Caco-2 (cell line): ENCODE results near the gene PSMD6. TPM values are rescaled to one million over a fixed set of nuclear protein-coding genes. Genes with fewer than 3 reads are reported as not detected.
A peak's percentile ranks its signal among the peaks of the same experiment; 100 is the strongest.

Experiments
- BruUV-seq: library from RNA; stranded (reverse); fragments of 400-500 nt; replicated peaks from 2 replicates; lab custom pipeline; 2021; lab: Mats Ljungman, UMichigan
- CTCF ChIA-PET: fragments of 300-600 bp; sonication (Branson Sonifier 250); formaldehyde crosslinking; loops from one replicate; lab custom pipeline; 2022; ENCODE audit warnings: antibody characterized with exemption; lab: Charles Lee
- POLR2A ChIA-PET: fragments of 300-600 bp; sonication (Branson Sonifier 250); formaldehyde crosslinking; loops from one replicate; lab custom pipeline; 2022; ENCODE audit warnings: antibody characterized with exemption; lab: Charles Lee
- DNase-seq, 2 experiments: peaks; one replicate each; pipeline versions ENCODE4 v3.0.0 to v3.0.0-alpha.2; 2020 to 2022
- H3K27me3 ChIP-seq: replicated peaks from 2 replicates; pipeline ENCODE4 v1.6.0; 2011; ENCODE audit warnings: low read length; ENCODE audit not compliant: control insufficient read depth, insufficient read depth
- H3K36me3 ChIP-seq: 2 replicates; pipeline ENCODE4 v1.5.1; 2011; ENCODE audit warnings: low read length; ENCODE audit not compliant: control insufficient read depth, insufficient read depth
- H3K4me1 ChIP-seq: fragments of 250-450 bp; sonication (Bioruptor Pico); 2 replicates; pipeline ENCODE4 v1.5.1; 2020; ENCODE audit warnings: mild to moderate bottlenecking
- H3K4me3 ChIP-seq: 2 replicates; pipeline ENCODE4 v1.5.1; 2011; ENCODE audit warnings: low read depth, mild to moderate bottlenecking, control low read depth, low read length
- H3K9me3 ChIP-seq: fragments of 250-450 bp; sonication (Bioruptor Pico); 2 replicates; pipeline ENCODE4 v1.5.1; 2020; ENCODE audit warnings: mild to moderate bottlenecking, moderate library complexity
- H3K27ac Mint-ChIP-seq: one replicate; pipeline ENCODE4 v1.8.0; 2022; ENCODE audit warnings: mixed read lengths; ENCODE audit not compliant: unreplicated experiment
- H3K27me3 Mint-ChIP-seq: one replicate; pipeline ENCODE4 v1.8.0; 2022; ENCODE audit warnings: mixed read lengths; ENCODE audit not compliant: insufficient read depth, unreplicated experiment
- H3K36me3 Mint-ChIP-seq: one replicate; pipeline ENCODE4 v1.8.0; 2022; ENCODE audit warnings: mild to moderate bottlenecking, mixed read lengths; ENCODE audit not compliant: insufficient read depth, unreplicated experiment
- H3K4me1 Mint-ChIP-seq: one replicate; pipeline ENCODE4 v1.8.0; 2022; ENCODE audit warnings: low read depth, mixed read lengths; ENCODE audit not compliant: unreplicated experiment
- H3K4me3 Mint-ChIP-seq: one replicate; pipeline ENCODE4 v1.8.0; 2022; ENCODE audit warnings: mild to moderate bottlenecking, moderate library complexity, mixed read lengths; ENCODE audit not compliant: unreplicated experiment
- H3K9me3 Mint-ChIP-seq: one replicate; pipeline ENCODE4 v1.8.0; 2022; ENCODE audit warnings: mixed read lengths; ENCODE audit not compliant: unreplicated experiment
- CTCF ChIP-seq, 2 experiments: fragments of 200-600 bp in 1 of 2; IDR thresholded peaks; 1 replicate in 1 of 2; 2 replicates in 1 of 2; pipeline versions ENCODE4 v1.5.1 to v1.8.0; 2011 to 2022; ENCODE audit warnings: antibody characterized with exemption in 1 of 2, control low read depth in 1 of 2, inconsistent platforms in 1 of 2, low read depth in 1 of 2, low read length in 1 of 2, mild to moderate bottlenecking in 1 of 2, moderate library complexity in 1 of 2; ENCODE audit not compliant: insufficient read depth in 1 of 2, severe bottlenecking in 1 of 2, unreplicated experiment in 1 of 2
- intact Hi-C: fragments of 100-400 bp; cut with micrococcal nuclease; formaldehyde crosslinking; loops from one replicate; pipeline ENCODE4 v1.10.0; 2022; ENCODE audit not compliant: unreplicated experiment
- total RNA-seq: library from RNA; stranded (reverse); gene quantifications from 2 replicates; pipeline ENCODE4 v1.2.3, GENCODE V29; 2022

Gene PSMD6
- total RNA-seq, 1 experiment from 2014 or later, result 100 TPM

DNA sequence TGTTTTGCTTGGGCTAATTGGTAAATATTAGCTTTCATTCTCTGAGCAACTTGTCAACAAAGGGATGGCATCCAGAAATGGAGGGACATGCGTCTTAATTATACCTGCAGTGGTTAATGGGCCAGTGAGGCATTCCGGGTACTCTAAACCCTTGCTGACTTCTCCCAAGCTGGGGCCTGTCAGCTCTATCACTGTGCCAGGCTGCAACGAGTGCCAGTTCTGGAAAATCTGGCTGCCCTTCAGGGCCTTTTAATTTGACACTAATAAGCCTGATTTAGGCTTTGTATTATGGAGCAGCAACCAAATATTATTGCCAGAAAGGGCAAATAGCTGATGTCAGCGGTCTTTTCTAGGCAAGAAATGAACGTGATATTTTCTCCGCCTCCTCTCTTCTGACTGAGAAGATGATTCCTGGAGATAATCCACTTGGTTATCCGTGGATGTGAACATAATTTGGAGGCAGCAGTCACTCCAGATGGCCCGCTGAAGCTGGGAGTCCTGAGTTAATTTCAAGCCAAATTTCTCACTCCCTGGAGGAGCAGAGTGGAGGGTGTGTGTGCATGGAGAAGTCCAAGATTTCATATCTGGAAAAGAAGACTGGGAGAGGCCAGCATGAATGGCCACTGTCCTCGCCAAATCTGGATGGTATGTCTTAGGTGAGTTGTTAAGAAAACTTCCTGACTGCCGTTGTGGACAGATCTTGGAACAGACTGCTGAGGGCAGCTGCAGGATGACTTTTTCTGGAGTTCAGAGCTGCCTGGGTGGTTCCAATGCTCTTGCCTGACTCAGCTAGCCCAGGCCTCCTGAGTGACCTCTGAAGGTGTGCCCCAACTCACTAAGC, 44.4 kb upstream of the PSMD6 start:
- no peak overlapping the region for H3K4me3 Mint-ChIP-seq
- ChIA-PET POLR2A (no interaction called here), CTCF (interaction anchor here (0.6 kb wide), 1 partner anchor 539 kb away, joined by 3 read pairs; no protein-coding TSS in a partner anchor)
- H3K9me3 Mint-ChIP-seq, result peaks cover 18% of the 10 kb centered on the region
- no TSS peak for BruUV-seq
- DNase-seq, result no peak
- no peaks in the 10 kb centered on the region for H3K27me3 Mint-ChIP-seq
- Histone ChIP-seq H3K27me3 (no peaks in the 10 kb centered on the region), H3K4me3 (no peak overlapping the region), H3K4me1 (peaks cover 19% of the 10 kb centered on the region), H3K9me3 (no peaks in the 10 kb centered on the region), H3K36me3 (no peaks in the 10 kb centered on the region)
- TF ChIP-seq CTCF (IDR thresholded peaks at IDR 0.05; ENCODE audit: insufficient read depth in 1 of 2, low read depth in 1 of 2, low read length in 1 of 2, severe bottlenecking in 1 of 2, unreplicated experiment in 1 of 2), result no peak
- H3K4me1 Mint-ChIP-seq, result peaks cover 21% of the 10 kb centered on the region
- H3K36me3 Mint-ChIP-seq, result no peaks in the 10 kb centered on the region
- H3K27ac Mint-ChIP-seq, result no peak overlapping the region
- intact Hi-C loops, result no loop called here

DNA sequence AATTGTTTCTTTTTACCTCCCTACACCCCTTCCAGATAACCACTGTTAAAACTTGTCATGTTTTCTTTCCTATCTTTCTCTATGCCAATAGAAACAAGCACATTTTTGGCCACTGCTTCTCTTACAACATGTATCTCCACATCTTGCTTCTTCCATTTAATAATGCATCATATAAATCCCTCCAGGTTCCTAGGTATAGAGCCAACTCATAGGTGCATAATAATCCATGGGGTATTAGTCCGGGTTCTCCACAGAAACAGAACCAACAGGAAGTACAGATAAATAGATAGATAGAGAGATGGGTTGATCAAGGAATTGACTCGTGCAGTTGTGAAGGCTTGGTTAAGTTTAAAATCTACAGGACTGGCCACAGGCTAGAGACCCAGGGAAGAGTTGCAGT, 41.5 kb upstream of the PSMD6 start:
- H3K4me3 Mint-ChIP-seq, result no peak overlapping the region
- BruUV-seq, result no TSS peak
- Histone ChIP-seq H3K4me3 (no peak overlapping the region), H3K4me1 (peaks cover 29% of the 10 kb centered on the region), H3K27me3 (no peaks in the 10 kb centered on the region), H3K9me3 (no peaks in the 10 kb centered on the region), H3K36me3 (no peaks in the 10 kb centered on the region)
- H3K9me3 Mint-ChIP-seq, result peaks cover 18% of the 10 kb centered on the region
- TF ChIP-seq CTCF (IDR thresholded peaks at IDR 0.05; ENCODE audit: insufficient read depth in 1 of 2, low read depth in 1 of 2, low read length in 1 of 2, severe bottlenecking in 1 of 2, unreplicated experiment in 1 of 2), result no peak
- peaks cover 24% of the 10 kb centered on the region for H3K4me1 Mint-ChIP-seq
- no peak overlapping the region for H3K27ac Mint-ChIP-seq
- DNase-seq, result no peak
- no peaks in the 10 kb centered on the region for H3K27me3 Mint-ChIP-seq
- H3K36me3 Mint-ChIP-seq, result no peaks in the 10 kb centered on the region
- intact Hi-C loops, result no loop called here
- CTCF ChIA-PET, result no interaction called here
- POLR2A ChIA-PET, result no interaction called here

- Histone ChIP-seq H3K4me3 (no peak overlapping the region), H3K36me3 (no peaks in the 10 kb centered on the region), H3K27me3 (no peaks in the 10 kb centered on the region), H3K4me1 (peaks cover 29% of the 10 kb centered on the region), H3K9me3 (no peaks in the 10 kb centered on the region)
- DNase-seq, result no peak
- Mint-ChIP-seq H3K4me1 (peaks cover 24% of the 10 kb centered on the region), H3K9me3 (peaks cover 12% of the 10 kb centered on the region), H3K4me3 (peak overlapping the region; percentile 27), H3K27ac (peak overlapping the region; percentile 74), H3K27me3 (no peaks in the 10 kb centered on the region), H3K36me3 (no peaks in the 10 kb centered on the region)
- intact Hi-C loops, result no loop called here
- ChIA-PET CTCF (no interaction called here), POLR2A (no interaction called here)
- TF ChIP-seq CTCF (IDR thresholded peaks at IDR 0.05; ENCODE audit: insufficient read depth in 1 of 2, low read depth in 1 of 2, low read length in 1 of 2, severe bottlenecking in 1 of 2, unreplicated experiment in 1 of 2), result no peak
- BruUV-seq, result no TSS peak
Measured at GRCh38 chr3:64063983-64064438, 40.7 kb upstream of the PSMD6 start.
